ENCODE results near the gene CDC37L1. TPM values are rescaled to one million over a fixed set of nuclear protein-coding genes. Genes with fewer than 3 reads are reported as not detected.
A peak's percentile ranks its signal among the peaks of the same experiment; 100 is the strongest.

The CDC37L1 gene
- total RNA-seq (2014; rRNA removed; shearing (Covaris generic)) (26.2 and 32.2 TPM in 2 replicates), polyA plus RNA-seq (2016; fragmentation: Nextera tagmentation; extraction: Ambion mirVana) (24.3 and 26.4 TPM in 2 replicates)

- H3K79me2 ChIP-seq (ENCODE audit: insufficient read depth): peaks cover 49% of the 10 kb centered on the region
- no peaks in the 10 kb centered on the region for H3K9me3 ChIP-seq (ENCODE audit: low read depth)
- H3F3A ChIP-seq (ENCODE audit: insufficient read depth): peaks cover 37% of the 10 kb centered on the region
- in situ Hi-C loops (cut with MboI): no loop called here
- H3K27ac ChIP-seq: peak within 1 kb of the TSS; percentile 91
- peak within 1 kb of the TSS; percentile 93 for H3K9ac ChIP-seq
- H3K4me2 ChIP-seq (ENCODE audit: unreplicated experiment): peak within 1 kb of the TSS; percentile 95
- H3K9me2 ChIP-seq (ENCODE audit: insufficient read depth): no peaks in the 10 kb centered on the region
- peak within 1 kb of the TSS; percentile 85 for H2AFZ ChIP-seq
- DNase-seq: peak; percentile 98
- no peaks in the 10 kb centered on the region for H4K20me1 ChIP-seq (ENCODE audit: insufficient read depth)
- H3K36me3 ChIP-seq (ENCODE audit: low read depth): no peaks in the 10 kb centered on the region
- TF ChIP-seq EZH2phosphoT487 (IDR thresholded peaks at IDR 0.05; ENCODE audit: insufficient read depth, low read depth): no peak
- WGBS, 2 experiments (ENCODE audit: low coverage in 1 of 2, low lambda C conversion rate in 2 of 2, missing lambda C conversion rate in 2 of 2): 1% methylated on average over 65 to 66 of the region's 66 CpGs
- H3K4me1 ChIP-seq (ENCODE audit: insufficient read depth): peaks cover 28% of the 10 kb centered on the region
- peak within 1 kb of the TSS; percentile 80 for H3K4me3 ChIP-seq
- H3K27me3 ChIP-seq (replicated peaks; ENCODE audit: insufficient read depth): no peaks in the 10 kb centered on the region
These were observed at the start of gene CDC37L1 for GRCh38 chr9:4679268-4680172. Gene CDC37L1 (plus strand): TSS chr9:4679569. CDS start chr9:4679768, 199 bp downstream.

GRCh38 chr9:4630836-4631235, 48.5 kb upstream of the CDC37L1 start:
- Histone ChIP-seq H3K27ac (no peak overlapping the region), H3K4me1 (ENCODE audit: insufficient read depth) (no peaks in the 10 kb centered on the region; the same call in 1 of the 2 replicates), H4K20me1 (ENCODE audit: insufficient read depth) (no peaks in the 10 kb centered on the region), H3F3A (ENCODE audit: insufficient read depth) (no peaks in the 10 kb centered on the region), H3K79me2 (ENCODE audit: insufficient read depth) (no peaks in the 10 kb centered on the region), H3K9ac (no peak overlapping the region), H3K9me2 (ENCODE audit: insufficient read depth) (no peaks in the 10 kb centered on the region), H3K4me2 (ENCODE audit: unreplicated experiment) (no peak overlapping the region), H3K27me3 (replicated peaks; ENCODE audit: insufficient read depth) (no peaks in the 10 kb centered on the region), H3K4me3 (no peak overlapping the region), H3K36me3 (ENCODE audit: low read depth) (no peaks in the 10 kb centered on the region), H2AFZ (no peak overlapping the region), H3K9me3 (ENCODE audit: low read depth) (no peaks in the 10 kb centered on the region)
- DNase-seq: peak; percentile 13
- in situ Hi-C loops (cut with MboI): loop anchor here (25.0 kb wide), 1 partner anchor 1769 kb away; no protein-coding TSS in a partner anchor
- TF ChIP-seq EZH2phosphoT487 (IDR thresholded peaks at IDR 0.05; ENCODE audit: insufficient read depth, low read depth) (no peak), EZH2 (IDR thresholded peaks at IDR 0.05; ENCODE audit: insufficient read depth, poor library complexity, severe bottlenecking) (no peak)
- WGBS, 2 experiments (ENCODE audit: low coverage in 1 of 2, low lambda C conversion rate in 2 of 2, missing lambda C conversion rate in 2 of 2): 25 to 31% methylated on average over 2 of the region's 2 CpGs

DNA sequence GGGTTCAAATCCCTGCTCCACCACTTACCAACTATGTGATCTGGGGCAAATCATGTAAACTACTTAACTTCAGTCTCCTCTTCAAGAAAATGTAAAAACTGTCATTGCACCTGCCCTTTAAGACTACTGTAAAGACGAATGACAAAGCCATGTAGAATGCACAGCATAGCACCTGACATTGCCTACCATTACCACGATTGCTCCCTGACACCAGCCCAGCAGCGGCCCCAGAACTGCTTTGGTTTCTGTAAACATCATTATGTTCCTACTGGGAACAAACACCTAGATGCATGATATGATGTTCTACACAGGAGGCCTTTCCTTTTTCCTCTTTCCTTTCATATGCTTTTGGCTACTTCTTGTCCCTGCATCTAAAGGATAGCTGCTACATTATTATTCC, 40.4 kb upstream of the CDC37L1 start:
- no peak overlapping the region for H3K27ac ChIP-seq
- H3K36me3 ChIP-seq (ENCODE audit: low read depth): no peaks in the 10 kb centered on the region
- no peak overlapping the region for H3K9ac ChIP-seq
- no peak overlapping the region for H3K4me3 ChIP-seq
- H3K4me1 ChIP-seq (ENCODE audit: insufficient read depth): no peaks in the 10 kb centered on the region
- H3K9me2 ChIP-seq (ENCODE audit: insufficient read depth): no peaks in the 10 kb centered on the region
- in situ Hi-C loops (cut with MboI): loop anchor here (25.0 kb wide), 1 partner anchor 1777 kb away; no protein-coding TSS in a partner anchor
- H3K79me2 ChIP-seq (ENCODE audit: insufficient read depth): no peaks in the 10 kb centered on the region
- no peaks in the 10 kb centered on the region for H4K20me1 ChIP-seq (ENCODE audit: insufficient read depth)
- no peaks in the 10 kb centered on the region for H3K9me3 ChIP-seq (ENCODE audit: low read depth)
- no peaks in the 10 kb centered on the region for H3F3A ChIP-seq (ENCODE audit: insufficient read depth)
- no peak for DNase-seq
- TF ChIP-seq EZH2 (IDR thresholded peaks at IDR 0.05; ENCODE audit: insufficient read depth, poor library complexity, severe bottlenecking): no peak
- no peak for TF ChIP-seq EZH2phosphoT487 (IDR thresholded peaks at IDR 0.05; ENCODE audit: insufficient read depth, low read depth)
- no peak overlapping the region for H3K4me2 ChIP-seq (ENCODE audit: unreplicated experiment)
- no peak overlapping the region for H2AFZ ChIP-seq
- WGBS, 2 experiments (ENCODE audit: low coverage in 1 of 2, low lambda C conversion rate in 2 of 2, missing lambda C conversion rate in 2 of 2): 71 to 73% methylated on average over 3 of the region's 3 CpGs
- H3K27me3 ChIP-seq (replicated peaks; ENCODE audit: insufficient read depth): no peaks in the 10 kb centered on the region

DNA sequence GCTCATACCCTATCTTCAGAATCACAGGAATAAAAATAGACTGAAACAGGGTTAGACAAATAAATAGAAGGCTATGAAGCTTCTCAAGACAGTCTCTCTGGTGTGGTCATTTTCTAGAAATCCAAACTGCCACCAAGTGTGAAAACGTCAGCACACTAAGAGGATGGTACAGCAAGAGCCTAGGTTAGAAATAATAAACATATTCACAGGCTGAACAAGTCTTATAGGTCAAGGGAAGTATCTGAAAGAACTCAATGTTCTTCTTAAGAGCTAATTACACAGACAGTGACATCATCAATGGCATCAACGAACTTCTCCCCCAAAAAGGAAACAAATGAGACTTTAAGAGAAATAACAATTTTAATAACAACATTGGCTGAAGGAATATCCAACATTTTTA, 39.9 kb upstream of the CDC37L1 start:
- in situ Hi-C loops (cut with MboI): loop anchor here (25.0 kb wide), 1 partner anchor 1777 kb away; no protein-coding TSS in a partner anchor

More for the DNA sequence above, 39.9 kb upstream of the CDC37L1 start:
- Histone ChIP-seq H3K27me3 (replicated peaks; ENCODE audit: insufficient read depth) (no peaks in the 10 kb centered on the region), H2AFZ (no peak overlapping the region), H4K20me1 (ENCODE audit: insufficient read depth) (no peaks in the 10 kb centered on the region), H3K36me3 (ENCODE audit: low read depth) (no peaks in the 10 kb centered on the region), H3K9me3 (ENCODE audit: low read depth) (no peaks in the 10 kb centered on the region), H3K9ac (no peak overlapping the region), H3K9me2 (ENCODE audit: insufficient read depth) (no peaks in the 10 kb centered on the region), H3K27ac (no peak overlapping the region), H3K4me3 (no peak overlapping the region), H3K4me1 (ENCODE audit: insufficient read depth) (no peaks in the 10 kb centered on the region), H3K79me2 (ENCODE audit: insufficient read depth) (no peaks in the 10 kb centered on the region), H3K4me2 (ENCODE audit: unreplicated experiment) (no peak overlapping the region), H3F3A (ENCODE audit: insufficient read depth) (no peaks in the 10 kb centered on the region)
- 21 to 44% methylated on average over 2 of the region's 2 CpGs for WGBS, 2 experiments (ENCODE audit: low coverage in 1 of 2, low lambda C conversion rate in 2 of 2, missing lambda C conversion rate in 2 of 2)
- no peak for DNase-seq
- TF ChIP-seq EZH2phosphoT487 (IDR thresholded peaks at IDR 0.05; ENCODE audit: insufficient read depth, low read depth): no peak
- no peak for TF ChIP-seq EZH2 (IDR thresholded peaks at IDR 0.05; ENCODE audit: insufficient read depth, poor library complexity, severe bottlenecking)
